ENCODE data around the gene FAAH2.

GRCh38 chrX:57451426-57452020 is 165.0 kb downstream of the FAAH2 start:
- TF ChIP-seq POLR2A (IDR thresholded peaks at IDR 0.05; ENCODE audit: low read depth): no peak
- no peak for TF ChIP-seq POLR2AphosphoS5 (IDR thresholded peaks at IDR 0.05)
